CD4-positive, alpha-beta T cell treated with Interleukin-15 for 4 hours (primary cell): ENCODE data around the gene TMEM178A.

ENCODE experiments used
- DNase-seq: peaks from one replicate; pipeline ENCODE4 v3.0.0-alpha.2; 2020; ENCODE audit warnings: low spot score

TMEM178A gene

DNA sequence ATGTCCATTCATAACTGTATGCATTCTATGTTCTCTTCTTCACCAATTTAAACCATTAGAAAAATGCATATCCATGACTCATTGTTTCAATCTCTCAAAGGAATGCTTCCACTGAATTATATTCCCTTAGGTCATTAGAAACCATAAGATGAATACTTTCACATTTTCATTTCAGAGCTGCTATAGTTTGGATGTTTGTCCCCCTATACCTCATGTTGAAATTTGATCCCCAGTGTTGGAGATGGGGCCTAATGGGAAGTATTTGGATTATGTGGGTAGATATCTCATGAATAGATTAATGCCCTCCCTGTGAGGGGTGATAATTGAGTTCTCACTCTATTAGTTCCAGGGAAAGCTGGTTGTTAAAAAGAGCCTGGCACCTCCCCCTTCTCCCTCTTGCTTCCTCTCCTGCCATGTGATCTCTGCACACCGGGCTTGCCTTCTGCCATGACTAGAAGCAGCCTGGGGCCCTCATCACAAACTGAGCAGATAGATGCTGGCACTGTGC lies 77.6 kb downstream of the TMEM178A start:
- no peak for DNase-seq

DNA sequence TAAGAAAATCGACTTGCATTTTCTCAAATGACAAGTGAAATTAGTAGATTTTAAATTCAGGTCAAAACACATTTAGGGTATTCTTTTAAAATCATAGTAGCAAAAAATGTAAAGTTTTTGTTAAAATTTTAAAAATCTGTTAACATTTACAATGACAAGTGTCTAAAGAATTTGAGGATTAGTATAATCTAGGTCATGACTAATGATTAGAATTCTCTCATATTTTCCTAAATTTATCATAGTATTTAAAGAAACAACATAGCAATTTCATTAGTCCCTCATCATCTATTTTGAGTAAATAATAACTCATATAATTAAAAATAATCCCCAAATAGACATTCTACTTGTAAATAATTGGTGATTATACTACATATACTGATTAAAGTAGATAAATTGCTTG lies 89.7 kb downstream of the TMEM178A start:
- DNase-seq = no peak

DNA sequence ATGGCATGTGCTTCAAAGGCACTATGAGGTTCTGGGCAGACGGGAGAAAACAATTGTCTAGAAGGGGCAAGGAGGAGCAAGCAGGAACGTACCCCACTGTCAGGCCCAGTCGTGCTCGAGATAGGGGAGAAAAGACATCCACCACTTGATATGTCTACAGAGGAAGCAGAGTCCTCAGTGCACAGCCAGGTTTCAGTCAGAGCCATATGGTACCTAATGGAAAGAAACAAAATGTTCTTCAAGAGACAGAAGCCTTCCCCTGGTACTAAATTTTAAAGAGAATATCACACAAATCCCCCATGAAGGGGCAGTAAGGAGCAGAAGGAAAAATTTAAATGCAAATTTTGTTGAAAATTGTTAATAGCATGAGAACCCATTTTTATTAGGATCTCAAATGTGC lies 91.4 kb downstream of the TMEM178A start:
- DNase-seq = no peak

DNA sequence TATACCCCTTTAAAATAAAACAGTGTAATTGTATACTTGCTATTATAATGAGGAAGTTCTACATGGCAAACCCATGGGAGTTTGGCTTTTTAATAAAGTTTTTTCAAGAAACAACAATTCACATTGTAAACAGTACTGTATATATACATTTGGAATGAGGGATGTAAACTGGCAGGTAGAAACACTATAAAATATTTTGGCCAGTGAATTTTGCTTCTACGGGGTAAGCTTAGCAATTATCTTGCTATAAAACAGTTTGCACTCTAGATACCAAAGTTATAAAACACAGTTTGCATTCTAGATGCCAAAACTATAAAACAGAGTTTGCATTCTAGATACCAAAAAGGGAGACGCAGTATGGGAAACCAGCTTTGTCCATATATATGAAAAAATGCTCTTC lies 96.7 kb downstream of the TMEM178A start:
- DNase-seq = no peak
